ENCODE measurements around the gene PCDH9.

The PCDH9 gene

GRCh38 chr13:66803808-66804456 is 426.2 kb downstream of the PCDH9 start:
- Histone ChIP-seq H3K27me3 (no peaks in the 10 kb centered on the region), H3K4me1 (ENCODE audit: control insufficient read depth in 1 of 2, insufficient read depth in 1 of 2, low read depth in 1 of 2, low read length in 1 of 2) (no peaks in the 10 kb centered on the region), H3K27ac (no peak overlapping the region), H3K4me3 (ENCODE audit: low read depth in 1 of 2, low read length in 1 of 2) (no peak overlapping the region), H3K9me3 (no peaks in the 10 kb centered on the region), H3K36me3 (no peaks in the 10 kb centered on the region)
- no peak for TF ChIP-seq CTCF (IDR thresholded peaks at IDR 0.05)

- H3K4me1 ChIP-seq (ENCODE audit: control insufficient read depth in 1 of 2, insufficient read depth in 1 of 2, low read depth in 1 of 2, low read length in 1 of 2), result no peaks in the 10 kb centered on the region
- no peak for TF ChIP-seq CTCF (IDR thresholded peaks at IDR 0.05)
- no peak overlapping the region for H3K4me3 ChIP-seq (ENCODE audit: low read depth in 1 of 2, low read length in 1 of 2)
- no peaks in the 10 kb centered on the region for H3K36me3 ChIP-seq
- H3K27ac ChIP-seq, result no peak overlapping the region
- no peaks in the 10 kb centered on the region for H3K9me3 ChIP-seq
- no peaks in the 10 kb centered on the region for H3K27me3 ChIP-seq
Measured at GRCh38 chr13:66803013-66803807, 426.9 kb downstream of the PCDH9 start.

- H3K27me3 ChIP-seq, result no peaks in the 10 kb centered on the region
- no peak overlapping the region for H3K27ac ChIP-seq
- TF ChIP-seq CTCF (IDR thresholded peaks at IDR 0.05), result no peak
- H3K9me3 ChIP-seq, result no peaks in the 10 kb centered on the region
- no peaks in the 10 kb centered on the region for H3K4me1 ChIP-seq (ENCODE audit: control insufficient read depth in 1 of 2, insufficient read depth in 1 of 2, low read depth in 1 of 2, low read length in 1 of 2)
- H3K4me3 ChIP-seq (ENCODE audit: low read depth in 1 of 2, low read length in 1 of 2), result no peak overlapping the region
- H3K36me3 ChIP-seq, result no peaks in the 10 kb centered on the region
Measured at GRCh38 chr13:66795636-66796035, 434.5 kb downstream of the PCDH9 start.

- Histone ChIP-seq H3K36me3 (no peaks in the 10 kb centered on the region), H3K27me3 (no peaks in the 10 kb centered on the region), H3K4me1 (ENCODE audit: control insufficient read depth in 1 of 2, insufficient read depth in 1 of 2, low read depth in 1 of 2, low read length in 1 of 2) (no peaks in the 10 kb centered on the region), H3K4me3 (ENCODE audit: low read depth in 1 of 2, low read length in 1 of 2) (no peak overlapping the region), H3K9me3 (no peaks in the 10 kb centered on the region), H3K27ac (no peak overlapping the region)
- TF ChIP-seq CTCF (IDR thresholded peaks at IDR 0.05), result no peak
Measured at GRCh38 chr13:66794340-66795031, 435.6 kb downstream of the PCDH9 start.

- Histone ChIP-seq H3K36me3 (no peaks in the 10 kb centered on the region), H3K27ac (no peak overlapping the region), H3K4me1 (ENCODE audit: control insufficient read depth in 1 of 2, insufficient read depth in 1 of 2, low read depth in 1 of 2, low read length in 1 of 2) (no peaks in the 10 kb centered on the region), H3K4me3 (ENCODE audit: low read depth in 1 of 2, low read length in 1 of 2) (no peak overlapping the region), H3K27me3 (no peaks in the 10 kb centered on the region), H3K9me3 (no peaks in the 10 kb centered on the region)
- TF ChIP-seq CTCF (IDR thresholded peaks at IDR 0.05), result no peak
Measured at GRCh38 chr13:66790861-66791260, 439.3 kb downstream of the PCDH9 start.
